Thoracic aorta (tissue), 2 donors: ENCODE results near the gene NDUFS1. TPM values are rescaled to one million over a fixed set of nuclear protein-coding genes. Genes with fewer than 3 reads are reported as not detected.
"Not testable (repeated sequence)": the region's sequence is repeated elsewhere in the genome, so short reads cannot be mapped to it uniquely, and the experiment has no call there.

Experiments
- ATAC-seq: fragments of 150-250 bp; one replicate; pipeline ENCODE4 v1.8.0; 2017; ENCODE audit warnings: low read depth; ENCODE audit not compliant: insufficient number of reproducible peaks, low FRiP score
- DNase-seq: peaks from one replicate; pipeline ENCODE4 v3.0.0-alpha.2; 2020; ENCODE audit warnings: low spot score
- H3K27ac ChIP-seq, 2 donors: fragments of 200-600 bp; sonication (generic); 1 replicate in 1 of 2; 2 replicates in 1 of 2; pipeline ENCODE4 v1.5.1; 2016; ENCODE audit warnings: mild to moderate bottlenecking in 2 of 2, moderate library complexity in 2 of 2
- H3K27me3 ChIP-seq: fragments of 200-600 bp; sonication (generic); replicated peaks from 2 replicates; pipeline ENCODE4 v1.6.0; 2016; ENCODE audit warnings: mild to moderate bottlenecking; ENCODE audit not compliant: insufficient read depth
- H3K36me3 ChIP-seq: fragments of 200-600 bp; sonication (generic); one replicate; pipeline ENCODE4 v1.5.1; 2016
- H3K4me1 ChIP-seq, 2 donors: fragments of 200-600 bp; sonication (generic); 1 replicate in 1 of 2; 2 replicates in 1 of 2; pipeline versions ENCODE4 v1.5.1 to v1.6.0; 2016; ENCODE audit warnings: low read depth in 2 of 2, mild to moderate bottlenecking in 1 of 2; ENCODE audit not compliant: control insufficient read depth in 1 of 2
- H3K4me3 ChIP-seq: fragments of 200-600 bp; sonication (generic); 2 replicates; pipeline ENCODE4 v1.5.1; 2016; ENCODE audit warnings: mild to moderate bottlenecking
- H3K9me3 ChIP-seq: fragments of 200-600 bp; sonication (generic); 2 replicates; pipeline ENCODE4 v1.5.1; 2016
- total RNA-seq, 2 donors: library from RNA; depleted of rRNA; stranded (reverse); fragments of >200 nt; gene quantifications; one replicate each; pipeline versions ENCODE4 v1.1.0 to v1.2.3, GENCODE V29; 2016
- TF ChIP-seq, protein P1 (sequence below): fragments of 200-600 bp; sonication (generic); IDR thresholded peaks from one replicate; pipeline ENCODE4 v1.5.1; 2019; ENCODE audit warnings: antibody characterized with exemption

NDUFS1 gene
- total RNA-seq, 2 donors from 2014 or later: 63.0 to 115 TPM

DNA sequence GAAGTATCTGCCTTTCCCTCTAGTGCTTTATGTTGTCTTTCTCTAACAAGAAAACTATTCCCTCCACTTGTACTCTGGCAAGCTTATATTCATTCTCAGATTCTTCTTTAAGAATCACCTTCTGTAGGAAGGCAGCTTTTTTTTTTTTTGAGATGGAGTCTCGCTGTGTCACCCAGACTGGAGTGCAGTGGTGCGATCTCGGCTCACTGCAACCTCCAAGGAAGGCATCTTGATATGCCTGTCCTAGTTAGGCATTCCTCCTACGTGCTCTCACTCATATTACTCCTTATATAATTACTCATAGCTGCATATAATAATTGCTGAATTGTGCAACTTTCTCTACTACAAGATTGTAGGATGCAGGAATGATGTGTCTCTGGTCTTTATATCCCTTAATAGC, 15.8 kb downstream of the NDUFS1 start:
- TF ChIP-seq, protein P1, sequence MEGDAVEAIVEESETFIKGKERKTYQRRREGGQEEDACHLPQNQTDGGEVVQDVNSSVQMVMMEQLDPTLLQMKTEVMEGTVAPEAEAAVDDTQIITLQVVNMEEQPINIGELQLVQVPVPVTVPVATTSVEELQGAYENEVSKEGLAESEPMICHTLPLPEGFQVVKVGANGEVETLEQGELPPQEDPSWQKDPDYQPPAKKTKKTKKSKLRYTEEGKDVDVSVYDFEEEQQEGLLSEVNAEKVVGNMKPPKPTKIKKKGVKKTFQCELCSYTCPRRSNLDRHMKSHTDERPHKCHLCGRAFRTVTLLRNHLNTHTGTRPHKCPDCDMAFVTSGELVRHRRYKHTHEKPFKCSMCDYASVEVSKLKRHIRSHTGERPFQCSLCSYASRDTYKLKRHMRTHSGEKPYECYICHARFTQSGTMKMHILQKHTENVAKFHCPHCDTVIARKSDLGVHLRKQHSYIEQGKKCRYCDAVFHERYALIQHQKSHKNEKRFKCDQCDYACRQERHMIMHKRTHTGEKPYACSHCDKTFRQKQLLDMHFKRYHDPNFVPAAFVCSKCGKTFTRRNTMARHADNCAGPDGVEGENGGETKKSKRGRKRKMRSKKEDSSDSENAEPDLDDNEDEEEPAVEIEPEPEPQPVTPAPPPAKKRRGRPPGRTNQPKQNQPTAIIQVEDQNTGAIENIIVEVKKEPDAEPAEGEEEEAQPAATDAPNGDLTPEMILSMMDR: no peak

DNA sequence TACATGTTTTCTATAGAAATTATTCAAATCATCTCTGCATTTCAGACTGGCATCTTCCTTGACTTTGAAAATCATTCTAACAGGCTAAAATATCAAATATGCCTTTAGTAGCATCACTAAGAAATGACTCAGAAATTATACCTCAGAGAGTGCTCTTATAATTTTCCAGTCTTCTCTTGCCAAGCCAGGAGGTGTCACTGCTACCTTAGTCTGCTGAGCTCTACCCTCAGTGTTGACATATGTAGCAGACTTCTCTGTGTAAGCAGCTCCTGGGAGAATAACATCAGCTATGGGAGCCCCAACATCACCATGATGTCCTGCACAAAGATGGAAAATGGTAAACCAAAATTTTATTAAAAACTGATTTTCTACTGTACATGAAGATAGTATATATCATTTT, 31.6 kb downstream of the NDUFS1 start:
- H3K27ac ChIP-seq: no peak overlapping the region
- H3K4me3 ChIP-seq: no peak overlapping the region
- H3K4me1 ChIP-seq: no peaks in the 10 kb centered on the region
- no peaks in the 10 kb centered on the region for H3K27me3 ChIP-seq
- TF ChIP-seq, protein P1: no peak
- no peak for DNase-seq
- no peak for ATAC-seq
- H3K36me3 ChIP-seq: peaks cover 44% of the 10 kb centered on the region
- H3K9me3 ChIP-seq: no peaks in the 10 kb centered on the region

More for the DNA sequence above, 15.8 kb downstream of the NDUFS1 start:
- no peak overlapping the region for H3K27ac ChIP-seq
- peaks cover 50% of the 10 kb centered on the region for H3K36me3 ChIP-seq
- DNase-seq (no peak), ATAC-seq (no peak)
- no peaks in the 10 kb centered on the region for H3K9me3 ChIP-seq
- H3K4me1 ChIP-seq: no peaks in the 10 kb centered on the region
- H3K27me3 ChIP-seq: no peaks in the 10 kb centered on the region
- H3K4me3 ChIP-seq: no peak overlapping the region

DNA sequence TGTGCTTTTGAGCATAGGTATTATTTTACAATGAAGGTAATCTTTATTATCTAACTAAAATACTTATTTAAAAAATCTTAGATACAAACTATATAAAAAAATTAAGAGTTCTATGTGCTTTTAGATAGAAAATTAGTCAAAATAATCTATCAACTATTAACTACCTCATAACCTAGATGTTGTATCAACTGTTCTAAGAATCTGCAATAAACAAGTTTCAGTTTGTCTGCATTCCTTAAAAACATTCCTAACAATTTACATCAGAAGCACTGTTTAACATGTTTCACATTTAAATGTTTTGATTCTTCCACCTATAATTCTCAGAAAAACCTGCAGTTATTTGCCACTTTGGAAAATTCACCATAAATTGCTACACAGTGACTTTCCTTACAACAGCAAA, 33.3 kb downstream of the NDUFS1 start:
- H3K9me3 ChIP-seq: no peaks in the 10 kb centered on the region
- TF ChIP-seq, protein P1: no peak
- DNase-seq (no peak), ATAC-seq (no peak)
- H3K4me3 ChIP-seq: no peak overlapping the region
- H3K27me3 ChIP-seq: no peaks in the 10 kb centered on the region
- H3K4me1 ChIP-seq: no peaks in the 10 kb centered on the region
- H3K27ac ChIP-seq: no peak overlapping the region
- peaks cover 46% of the 10 kb centered on the region for H3K36me3 ChIP-seq

DNA sequence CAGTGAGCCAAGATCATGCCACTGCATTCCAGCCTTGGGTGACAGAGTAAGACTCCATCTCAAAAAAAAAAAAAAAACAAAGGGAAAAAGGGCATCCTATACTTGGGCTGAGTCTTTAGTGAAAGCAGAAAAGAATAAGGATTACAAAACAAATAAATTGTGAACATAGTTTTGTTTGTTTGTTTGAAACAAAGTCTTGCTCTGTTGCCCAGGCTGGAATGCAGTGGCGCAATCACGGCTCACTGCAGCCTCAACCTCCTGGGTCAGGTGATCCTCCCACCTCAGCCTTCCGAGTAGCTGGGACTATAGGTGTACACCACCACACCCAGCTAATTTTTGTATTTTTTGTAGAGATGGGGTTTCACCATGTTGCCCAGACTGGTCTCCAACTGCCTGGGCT, 36.7 kb downstream of the NDUFS1 start:
- not testable (repeated sequence) for H3K4me1 ChIP-seq, H3K9me3 ChIP-seq, H3K4me3 ChIP-seq, DNase-seq, H3K27ac ChIP-seq, ATAC-seq, H3K27me3 ChIP-seq
- peaks cover 44% of the 10 kb centered on the region for H3K36me3 ChIP-seq

DNA sequence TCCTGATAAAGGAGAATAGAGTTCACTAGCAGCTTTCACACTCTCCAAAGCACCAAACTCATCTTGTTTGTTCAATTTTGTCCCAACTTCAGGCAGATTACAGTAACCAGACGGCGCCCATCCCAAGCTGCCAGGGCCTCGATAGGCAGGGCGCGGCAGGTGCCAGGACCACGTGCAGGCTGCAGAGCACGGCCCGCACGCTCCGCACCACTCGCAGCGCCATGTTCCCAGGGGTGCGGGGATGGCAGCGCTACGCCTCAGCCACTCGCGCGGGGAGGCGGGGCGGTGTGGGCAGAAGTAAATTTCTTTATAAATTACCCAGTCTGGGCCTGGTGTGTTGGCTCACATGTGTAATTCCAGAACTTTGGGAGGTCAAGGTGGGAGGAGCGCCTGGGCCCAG, 43.0 kb downstream of the NDUFS1 start:
- Histone ChIP-seq H3K9me3 (no peaks in the 10 kb centered on the region), H3K4me1 (no peaks in the 10 kb centered on the region), H3K27ac (no peak overlapping the region), H3K27me3 (no peaks in the 10 kb centered on the region), H3K4me3 (no peak overlapping the region), H3K36me3 (peaks cover 19% of the 10 kb centered on the region)
- TF ChIP-seq, protein P1: no peak
- ATAC-seq: no peak
- no peak for DNase-seq

DNA sequence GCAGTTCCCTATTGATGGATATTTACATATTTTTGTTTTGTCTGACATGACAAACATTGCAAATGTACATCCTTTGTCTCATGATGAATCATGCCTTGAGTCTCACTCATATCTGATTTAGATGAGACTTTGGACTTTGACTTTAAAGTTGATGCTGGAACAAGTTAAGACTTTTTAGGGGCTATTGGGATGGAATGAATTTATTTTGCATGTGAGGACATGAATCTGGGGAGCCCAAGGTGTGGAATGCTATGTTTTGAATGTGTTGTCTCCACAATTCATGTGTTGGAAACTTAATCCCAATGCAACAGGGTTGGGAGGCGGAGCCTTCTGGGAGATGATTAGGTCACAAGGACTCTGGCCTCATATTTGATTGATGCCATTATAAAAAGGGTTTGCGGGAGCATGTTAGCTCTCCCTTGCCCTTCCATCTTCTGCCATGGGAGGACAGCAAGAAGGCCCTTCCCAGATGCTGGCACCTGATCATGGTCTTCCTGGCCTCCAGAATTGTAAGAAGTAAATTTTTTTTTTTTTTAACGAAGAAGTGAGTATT, 44.1 kb downstream of the NDUFS1 start:
- Histone ChIP-seq H3K27ac (no peak overlapping the region), H3K4me1 (no peaks in the 10 kb centered on the region), H3K9me3 (no peaks in the 10 kb centered on the region), H3K4me3 (no peak overlapping the region), H3K36me3 (peaks cover 9% of the 10 kb centered on the region), H3K27me3 (no peaks in the 10 kb centered on the region)
- TF ChIP-seq, protein P1: no peak
- ATAC-seq: no peak
- no peak for DNase-seq
